HG03175 (cell line): Measurements from ENCODE around the gene SART3.
"Not testable (repeated sequence)": the region's sequence is repeated elsewhere in the genome, so short reads cannot be mapped to it uniquely, and the experiment has no call there.

ENCODE experiments used
- ATAC-seq: cut with Tn5 transposase; IDR thresholded peaks from one replicate; pipeline ENCODE4 v1.9.1; 2021; ENCODE audit warnings: mild to moderate bottlenecking, moderate library complexity; ENCODE audit not compliant: unreplicated experiment

Gene SART3

DNA sequence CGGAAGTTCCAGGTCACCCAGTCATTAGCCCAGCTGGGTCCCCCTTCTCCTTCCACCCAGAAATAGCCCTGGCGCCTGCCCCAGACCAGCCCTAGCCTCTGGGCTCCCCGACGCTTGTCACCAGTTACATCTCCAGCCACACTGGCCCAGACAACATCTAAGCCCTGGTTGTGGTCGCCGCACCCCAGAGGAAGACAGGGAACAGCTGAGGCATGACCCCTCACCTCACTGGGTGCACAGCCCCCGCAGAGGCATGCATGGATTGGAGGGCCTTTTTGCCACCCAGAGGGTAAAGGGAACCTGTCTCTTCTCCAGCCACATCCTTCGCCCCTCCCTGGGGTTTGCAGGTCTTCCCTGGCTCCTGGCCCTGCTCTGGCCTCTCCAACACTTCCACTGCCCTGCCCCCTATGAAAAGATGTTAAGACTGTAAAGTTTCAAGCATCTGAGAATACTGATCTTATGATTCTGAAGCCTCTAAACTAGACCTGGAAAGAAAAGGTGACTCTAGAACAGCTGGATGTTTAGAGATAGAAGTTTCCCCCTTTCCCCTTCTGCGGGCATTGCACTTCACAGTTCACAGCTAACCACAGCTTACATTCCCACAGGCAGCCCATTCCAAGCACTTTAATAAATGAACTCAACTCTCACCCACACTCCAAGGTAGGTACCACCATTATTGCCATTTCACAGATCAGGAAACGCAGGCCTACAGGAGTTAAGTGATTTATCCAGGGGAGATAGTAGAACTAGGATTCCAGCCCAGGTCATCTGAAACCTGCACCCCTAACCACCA lies 22.2 kb upstream of the SART3 start:
- ATAC-seq = no peak

- no peak for ATAC-seq
Observed at GRCh38 chr12:108582509-108582908, 21.5 kb upstream of the SART3 start.

DNA sequence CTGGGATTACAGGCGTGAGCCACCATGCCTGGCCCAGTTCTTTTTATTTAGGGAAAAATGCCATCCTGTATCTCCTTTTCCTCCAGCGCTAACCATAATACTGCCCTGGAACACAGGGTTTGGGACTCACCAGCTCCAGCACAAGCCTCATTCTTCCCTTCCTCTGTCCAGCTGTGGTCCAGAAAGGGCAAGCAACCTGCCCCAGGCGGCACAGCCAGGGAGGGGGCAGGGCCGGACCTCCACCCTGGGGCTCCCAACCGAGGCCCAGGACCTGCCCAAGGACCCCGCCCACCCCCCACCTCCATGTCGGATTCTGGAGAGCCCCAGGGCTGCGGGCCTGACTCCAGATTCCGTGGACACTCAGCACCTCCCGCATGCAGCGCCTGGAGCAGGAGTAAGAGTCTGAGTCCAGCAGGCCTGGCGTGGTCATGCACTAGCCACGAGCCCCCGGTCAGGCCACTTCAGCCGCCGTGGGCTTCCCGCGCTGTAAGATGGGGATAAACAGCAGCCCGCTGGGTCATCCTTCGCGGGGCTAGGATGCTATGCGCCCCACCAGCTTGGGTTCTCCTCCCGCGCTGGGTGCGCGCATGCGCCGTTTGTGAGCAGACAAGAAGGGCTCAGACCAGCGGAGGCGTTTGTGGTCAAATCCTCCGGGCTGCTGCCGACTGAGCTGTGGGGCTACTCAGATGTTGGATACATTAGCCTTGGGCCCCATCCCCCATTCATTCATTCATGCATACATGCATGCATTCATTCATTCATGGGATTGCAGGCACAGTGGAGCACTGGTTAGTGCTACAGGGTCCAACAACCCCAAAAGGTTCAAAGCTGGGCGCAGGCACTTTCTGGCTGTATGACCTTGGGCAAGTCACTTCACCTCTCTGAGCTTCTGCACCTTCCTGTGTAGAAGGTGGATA lies 20.6 kb upstream of the SART3 start:
- no peak for ATAC-seq

DNA sequence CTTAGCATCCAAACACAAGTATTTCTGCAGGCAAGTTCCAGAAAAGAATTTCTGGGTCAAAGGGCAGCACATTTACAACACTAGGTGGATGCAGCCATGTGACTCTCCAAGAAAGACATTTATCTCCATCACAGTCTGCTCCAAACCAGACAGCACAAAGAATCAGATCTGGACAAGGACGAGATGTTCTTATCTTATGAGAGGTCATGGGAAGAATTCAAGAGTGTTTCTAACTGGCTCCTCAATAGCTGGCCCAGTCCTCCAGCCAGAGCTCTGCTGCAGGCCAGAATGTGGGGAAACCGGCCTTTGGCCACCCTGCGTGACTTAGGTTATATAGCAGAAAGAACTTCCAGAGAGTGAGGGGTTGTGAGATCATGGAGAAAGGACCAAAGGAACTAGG lies 19.6 kb upstream of the SART3 start:
- no peak for ATAC-seq

GRCh38 chr12:108578813-108579212 lies 17.8 kb upstream of the SART3 start:
- ATAC-seq = no peak

GRCh38 chr12:108578264-108578663 lies 17.3 kb upstream of the SART3 start:
- ATAC-seq = no peak

DNA sequence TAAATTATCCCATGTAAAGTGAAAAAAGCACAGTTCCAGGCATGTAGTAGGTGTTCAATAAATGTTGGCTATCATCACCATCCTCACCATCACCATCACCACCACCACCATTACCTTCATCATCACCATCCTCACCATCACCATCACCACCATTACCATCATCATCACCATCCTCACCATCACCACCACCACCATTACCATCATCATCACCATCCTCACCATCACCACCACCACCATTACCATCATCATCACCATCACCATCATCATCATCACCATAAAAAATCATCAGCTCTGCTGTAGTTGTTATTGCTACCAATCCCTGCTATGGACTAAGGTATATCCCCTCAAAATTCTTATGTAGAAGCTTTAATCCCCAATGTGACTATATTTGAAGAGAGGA lies 16.5 kb upstream of the SART3 start:
- no peak for ATAC-seq

DNA sequence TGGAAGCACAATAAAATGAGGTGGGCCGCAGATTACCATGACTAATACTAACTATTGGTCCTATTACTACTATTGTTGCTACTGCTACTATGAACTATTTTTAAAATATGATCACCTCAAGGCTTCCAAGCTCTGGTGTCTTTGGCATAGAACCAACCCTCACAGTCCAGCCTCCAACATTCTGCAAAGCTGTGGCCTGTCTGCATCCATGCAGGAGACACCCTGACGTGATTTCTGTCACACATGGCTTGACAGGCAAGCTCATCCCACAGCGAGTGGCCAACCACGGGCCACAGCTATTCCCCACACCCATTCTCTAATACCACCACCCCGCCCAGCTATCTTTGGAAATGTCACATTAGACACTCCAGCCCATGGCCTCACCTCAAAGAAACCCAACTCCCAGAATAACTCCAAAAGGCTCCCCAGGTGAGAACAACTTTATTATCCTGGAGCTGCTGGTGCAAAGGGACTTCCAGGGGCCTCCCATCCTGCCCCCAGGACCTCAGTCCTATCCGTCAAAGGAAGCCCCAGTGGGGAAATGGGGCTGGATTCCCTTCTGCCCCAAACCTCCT lies 15.8 kb upstream of the SART3 start:
- no peak for ATAC-seq

- no peak for ATAC-seq
Observed at GRCh38 chr12:108575199-108575912, 14.4 kb upstream of the SART3 start.

DNA sequence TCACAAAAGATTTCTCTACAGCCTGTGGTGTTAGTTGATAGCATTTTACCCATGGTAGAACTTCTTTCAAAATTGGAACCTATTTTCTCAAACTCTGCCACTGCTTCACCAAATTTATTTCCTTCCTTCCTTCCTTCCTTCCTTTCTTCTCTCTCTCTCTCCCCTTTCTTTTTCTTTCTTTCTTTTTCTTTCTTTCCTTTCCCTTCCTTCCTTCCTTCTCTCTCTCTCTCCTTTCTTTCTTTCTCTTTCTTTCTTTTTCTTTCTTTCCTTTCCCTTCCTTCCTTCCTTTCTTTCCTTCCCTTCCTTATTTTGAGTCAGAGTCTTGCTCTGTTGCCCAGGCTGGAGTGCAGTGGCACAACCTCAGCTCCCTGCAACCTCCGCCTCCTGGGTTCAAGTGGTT lies 13.3 kb upstream of the SART3 start:
- not testable (repeated sequence) for ATAC-seq

- ATAC-seq = no peak
Observed at GRCh38 chr12:108573317-108573716, 12.3 kb upstream of the SART3 start.

DNA sequence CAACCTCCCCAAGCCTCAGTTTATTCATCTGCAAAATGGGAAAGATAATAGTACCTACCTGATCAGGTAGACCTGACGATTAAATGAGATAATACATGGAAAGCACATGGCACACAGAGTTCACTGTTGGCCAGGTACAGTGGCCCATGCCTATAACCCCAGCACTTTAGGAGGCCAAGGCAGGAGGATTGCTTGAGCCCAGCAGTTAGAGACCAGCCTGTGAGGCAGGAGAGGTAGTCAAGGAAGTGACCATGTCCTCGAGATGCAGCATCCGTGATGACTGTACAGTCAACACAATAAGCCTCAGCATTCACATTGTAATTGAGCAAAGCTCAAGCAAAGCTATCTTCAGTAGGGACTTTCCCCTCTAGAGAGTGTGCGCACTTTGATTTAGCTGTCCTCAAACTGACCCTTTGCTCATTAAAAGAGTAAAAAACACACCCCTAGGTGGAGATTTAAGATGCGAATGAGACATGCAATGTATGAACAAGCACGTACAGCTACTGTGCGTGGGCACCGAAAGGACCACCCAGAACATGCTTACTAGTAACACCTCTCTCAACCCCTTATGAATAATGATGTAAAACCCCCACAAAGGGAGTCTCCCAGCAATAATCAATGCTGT lies 11.3 kb upstream of the SART3 start:
- ATAC-seq = no peak

DNA sequence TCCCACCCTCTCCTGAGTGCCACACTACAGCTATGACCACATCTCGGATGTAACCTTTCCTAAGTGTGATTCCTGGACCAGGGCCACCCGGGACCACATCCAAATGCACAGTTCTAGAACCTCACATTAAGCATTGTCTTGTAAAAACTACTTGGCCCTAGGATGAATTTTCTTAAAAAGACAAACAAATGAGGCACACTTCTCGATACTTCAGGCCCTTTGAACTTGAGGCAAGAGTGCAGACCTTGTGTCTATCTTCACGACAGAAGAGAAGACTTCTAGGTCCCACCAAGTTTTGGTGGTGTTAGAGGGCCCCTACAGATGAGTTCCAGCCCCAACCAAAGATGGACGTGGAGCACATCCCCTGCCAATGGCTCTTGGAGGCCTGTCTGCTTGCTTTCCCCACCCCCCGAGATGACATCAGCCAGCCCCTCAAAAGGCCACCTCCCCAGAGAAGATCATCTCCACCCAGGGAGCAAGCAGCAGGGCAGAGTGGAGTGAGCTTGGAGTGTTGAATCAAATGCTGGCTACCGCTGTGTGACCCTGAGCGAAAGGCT lies 10.7 kb upstream of the SART3 start:
- ATAC-seq = no peak

DNA sequence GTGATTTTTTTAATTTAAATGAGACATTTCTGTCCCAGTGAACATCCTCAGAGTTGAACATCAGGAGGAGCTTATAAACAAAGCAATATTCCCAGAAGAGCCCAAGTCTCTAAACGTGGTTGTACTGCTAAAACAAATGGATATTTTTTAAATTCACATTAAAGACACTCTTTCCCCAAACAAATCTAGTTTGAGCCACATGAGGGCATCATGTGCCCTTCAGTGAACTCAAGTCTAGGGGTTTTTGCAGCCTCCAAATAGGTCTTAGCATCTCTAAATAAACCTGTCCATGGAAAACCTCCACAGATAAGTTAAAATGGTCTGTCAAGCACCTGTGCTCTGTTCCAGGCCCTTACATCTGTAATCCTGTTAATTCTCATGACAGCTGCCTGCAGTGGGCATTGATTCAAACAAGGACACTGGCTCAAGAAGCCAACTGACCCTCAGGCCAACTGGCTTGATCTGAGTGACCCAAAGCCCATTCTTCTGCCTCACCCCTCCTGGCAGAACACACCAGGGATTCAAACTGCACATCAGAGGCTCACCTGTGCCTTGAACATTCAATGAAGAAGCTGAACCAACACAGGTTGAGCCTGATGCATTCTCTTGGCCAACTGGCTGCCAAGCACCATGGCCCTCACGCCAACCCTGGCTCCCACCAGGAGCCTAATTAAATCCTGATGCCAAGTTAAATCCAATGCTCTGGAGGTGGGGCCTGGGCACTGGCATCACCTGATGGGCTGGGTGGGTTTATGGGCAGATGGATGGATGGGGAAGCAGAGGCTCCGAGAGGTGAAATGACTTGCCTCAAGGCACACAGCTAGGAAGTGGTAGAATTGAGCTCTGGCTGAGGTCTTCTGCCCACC lies 10.0 kb upstream of the SART3 start:
- ATAC-seq = no peak

GRCh38 chr12:108568338-108569154 lies 7.6 kb upstream of the SART3 start:
- peak; percentile 88 for ATAC-seq

DNA sequence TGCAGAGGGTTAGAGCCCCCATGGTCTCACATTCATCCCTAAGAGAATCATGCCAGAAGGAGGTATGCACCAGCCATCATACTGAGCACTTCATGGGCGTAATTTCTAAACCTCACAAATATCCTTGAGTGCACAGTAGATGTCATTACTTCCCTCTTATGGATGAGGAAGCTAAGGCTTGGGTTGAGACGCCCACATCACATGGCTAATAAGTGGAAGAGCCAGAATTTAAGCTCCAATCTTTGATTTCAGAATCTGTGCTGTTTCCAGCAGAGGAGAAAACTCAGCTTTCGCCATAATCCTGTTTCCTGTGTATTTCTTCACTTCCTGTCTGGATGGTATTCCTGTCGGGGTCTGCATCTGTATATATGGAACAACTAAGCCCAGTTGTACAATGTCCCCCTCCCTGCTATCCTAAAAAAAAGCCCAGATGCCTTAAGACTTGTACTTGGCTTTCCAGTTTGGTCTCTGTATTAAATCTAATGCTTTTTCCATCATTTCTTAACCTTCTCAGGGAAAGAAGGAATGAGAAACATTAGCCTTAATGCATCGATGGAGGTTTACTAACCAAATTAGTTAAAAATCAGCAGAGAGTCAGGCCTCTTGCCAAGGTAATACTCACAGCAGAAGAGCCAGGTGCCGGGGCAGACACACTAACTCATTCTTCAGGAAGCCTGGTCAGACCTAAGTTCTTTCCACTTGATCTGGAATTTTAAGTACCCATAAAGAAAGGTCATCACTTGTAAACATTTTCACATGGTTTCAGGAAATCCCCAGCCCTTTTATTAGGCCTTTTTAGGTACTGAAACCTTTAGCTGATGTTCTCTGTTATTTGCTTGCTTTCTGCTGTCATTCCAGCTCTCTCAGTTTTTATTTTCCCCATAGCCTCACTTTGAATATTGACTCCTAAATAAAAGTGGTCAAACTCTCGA lies 6.7 kb upstream of the SART3 start:
- ATAC-seq = no peak

- ATAC-seq = no peak
Observed at GRCh38 chr12:108566452-108566851, 5.5 kb upstream of the SART3 start.
